Stimulated activated naive CD8-positive, alpha-beta T cell treated with anti-CD3 and anti-CD28 coated beads, Interleukin-15, amount 100 ng/mL, for 72 hours (primary cell): ENCODE measurements around the gene TIMP4.
A peak's percentile ranks its signal among the peaks of the same experiment; 100 is the strongest.

Experiments
- ATAC-seq: fragments of 150-1000 bp; cut with Tn5 transposase; 2 replicates; pipeline ENCODE4 v1.10.0; 2021; ENCODE audit warnings: mild to moderate bottlenecking, moderate library complexity
- DNase-seq, 2 donors: peaks; one replicate each; pipeline ENCODE4 v3.0.0; 2021 to 2022
- H3K27ac Mint-ChIP-seq, 2 donors: one replicate each; pipeline ENCODE4 v1.8.0; 2022; ENCODE audit warnings: mild to moderate bottlenecking in 2 of 2, mixed read lengths in 2 of 2, moderate library complexity in 2 of 2
- H3K27me3 Mint-ChIP-seq: one replicate; pipeline ENCODE4 v1.8.0; 2022; ENCODE audit warnings: mixed read lengths
- H3K4me1 Mint-ChIP-seq: one replicate; pipeline ENCODE4 v1.8.0; 2022; ENCODE audit warnings: mild to moderate bottlenecking, mixed read lengths
- H3K4me3 Mint-ChIP-seq, 2 donors: one replicate each; pipeline ENCODE4 v1.8.0; 2022; ENCODE audit warnings: mild to moderate bottlenecking in 2 of 2, mixed read lengths in 2 of 2, moderate library complexity in 1 of 2
- H3K9me3 Mint-ChIP-seq, 2 donors: one replicate each; pipeline ENCODE4 v1.8.0; 2022; ENCODE audit warnings: mixed read lengths in 2 of 2

The TIMP4 gene

DNA sequence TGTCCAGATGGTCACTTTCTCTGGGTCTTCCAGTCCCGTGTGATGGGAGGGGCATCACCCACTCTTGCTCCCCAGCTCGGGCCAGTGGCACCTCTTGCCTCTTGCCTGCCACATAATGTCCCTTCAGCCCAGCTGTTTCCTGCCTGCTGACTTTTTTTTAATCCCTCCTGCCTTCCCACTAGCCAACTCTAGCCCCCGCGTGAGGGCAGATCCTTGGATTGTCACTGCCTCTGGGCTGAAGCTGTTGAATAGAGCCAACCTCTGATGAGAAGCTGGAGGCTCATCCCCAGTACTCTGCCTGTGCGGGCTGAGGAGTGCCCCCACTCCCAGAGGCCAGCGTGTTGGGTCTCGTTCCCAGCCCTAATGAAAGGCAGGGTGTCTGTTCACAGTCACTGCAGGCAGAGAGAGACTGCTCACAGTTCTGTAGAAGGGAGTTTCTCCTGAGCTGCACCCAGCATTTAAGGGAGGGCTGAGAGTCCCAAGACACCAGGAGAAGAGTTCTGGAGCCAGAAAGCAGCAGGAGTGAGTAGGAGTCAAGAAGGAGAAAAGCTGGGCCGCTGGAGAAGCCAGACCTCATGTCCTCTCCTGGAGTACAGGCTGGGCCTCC, 30.1 kb upstream of the TIMP4 start:
- DNase-seq: no peak
- no peak overlapping the region for H3K27ac Mint-ChIP-seq
- H3K9me3 Mint-ChIP-seq: no peaks in the 10 kb centered on the region
- ATAC-seq: no peak
- no peak overlapping the region for H3K4me3 Mint-ChIP-seq
- peaks cover 28% of the 10 kb centered on the region for H3K27me3 Mint-ChIP-seq
- H3K4me1 Mint-ChIP-seq: peaks cover 70% of the 10 kb centered on the region

DNA sequence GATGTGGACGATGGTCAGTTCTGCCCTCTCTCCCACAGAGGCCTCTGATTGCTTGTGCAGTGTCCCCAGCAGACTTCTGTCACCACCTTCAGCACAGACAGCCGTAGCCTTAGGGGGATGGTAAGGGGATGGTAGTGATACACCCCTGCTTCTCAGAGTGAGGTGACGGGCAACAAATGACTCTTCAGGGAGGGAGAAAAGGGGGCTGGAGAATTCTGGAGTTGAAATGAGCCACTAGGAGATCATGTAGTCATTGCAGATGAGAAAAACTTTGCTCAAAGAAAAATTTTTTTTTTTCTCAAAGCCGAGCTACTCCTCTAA, 29.6 kb upstream of the TIMP4 start:
- Mint-ChIP-seq H3K4me3 (peak overlapping the region in 1 of 2 donors; percentile 75), H3K4me1 (peaks cover 73% of the 10 kb centered on the region), H3K9me3 (no peaks in the 10 kb centered on the region), H3K27ac (peak overlapping the region in 1 of 2 donors; percentile 55), H3K27me3 (peaks cover 28% of the 10 kb centered on the region)
- ATAC-seq: no peak
- no peak for DNase-seq

DNA sequence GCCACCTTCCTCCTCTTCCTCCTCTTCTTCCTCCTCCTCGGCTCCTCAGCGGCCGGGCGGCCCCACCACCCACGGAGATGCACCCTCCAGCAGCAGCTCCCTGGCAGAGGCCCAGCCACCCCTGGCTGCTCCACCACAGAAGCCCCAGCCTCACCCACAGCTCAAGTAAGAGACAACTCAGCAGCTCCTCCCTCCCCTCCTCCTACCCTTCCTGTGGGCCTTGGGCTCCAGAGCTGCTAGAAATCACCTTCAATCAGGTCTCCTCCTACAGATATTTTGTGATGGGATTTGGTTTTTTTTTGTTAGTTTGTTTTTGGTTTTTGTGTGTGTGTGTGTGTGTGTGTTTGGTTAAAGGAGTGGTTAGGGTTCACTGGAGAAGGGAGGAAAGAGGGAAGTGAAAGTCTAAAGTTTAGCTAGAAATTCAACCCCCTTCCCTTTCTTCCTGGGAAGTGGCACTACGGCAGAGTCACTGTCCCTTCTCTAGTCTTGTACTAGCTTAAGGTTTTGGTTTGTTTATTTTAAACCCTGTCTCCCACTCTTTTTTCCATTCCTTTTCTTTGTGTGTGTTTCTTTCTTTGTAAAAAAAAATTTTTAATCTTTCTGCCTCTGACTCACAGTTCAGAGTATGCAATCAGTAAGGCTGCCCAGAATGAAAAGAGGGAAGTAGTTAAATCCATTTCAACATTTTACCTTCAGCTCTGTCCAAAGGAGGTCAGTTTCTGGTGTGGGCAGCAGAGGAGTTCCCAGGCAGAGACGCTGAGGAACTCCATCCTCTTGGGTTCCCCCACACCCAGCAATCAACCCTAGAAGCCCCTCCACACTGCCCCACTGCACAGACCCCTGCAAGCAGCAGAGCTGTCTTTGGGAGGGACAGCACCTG, 29.0 kb upstream of the TIMP4 start:
- H3K4me1 Mint-ChIP-seq: peaks cover 71% of the 10 kb centered on the region
- no peaks in the 10 kb centered on the region for H3K9me3 Mint-ChIP-seq
- peak overlapping the region; percentile 75 to 77 for H3K4me3 Mint-ChIP-seq
- ATAC-seq (peak; percentile 100), DNase-seq (peak; percentile 79 to 87)
- peak overlapping the region; percentile 59 to 85 for H3K27ac Mint-ChIP-seq
- peaks cover 28% of the 10 kb centered on the region for H3K27me3 Mint-ChIP-seq

DNA sequence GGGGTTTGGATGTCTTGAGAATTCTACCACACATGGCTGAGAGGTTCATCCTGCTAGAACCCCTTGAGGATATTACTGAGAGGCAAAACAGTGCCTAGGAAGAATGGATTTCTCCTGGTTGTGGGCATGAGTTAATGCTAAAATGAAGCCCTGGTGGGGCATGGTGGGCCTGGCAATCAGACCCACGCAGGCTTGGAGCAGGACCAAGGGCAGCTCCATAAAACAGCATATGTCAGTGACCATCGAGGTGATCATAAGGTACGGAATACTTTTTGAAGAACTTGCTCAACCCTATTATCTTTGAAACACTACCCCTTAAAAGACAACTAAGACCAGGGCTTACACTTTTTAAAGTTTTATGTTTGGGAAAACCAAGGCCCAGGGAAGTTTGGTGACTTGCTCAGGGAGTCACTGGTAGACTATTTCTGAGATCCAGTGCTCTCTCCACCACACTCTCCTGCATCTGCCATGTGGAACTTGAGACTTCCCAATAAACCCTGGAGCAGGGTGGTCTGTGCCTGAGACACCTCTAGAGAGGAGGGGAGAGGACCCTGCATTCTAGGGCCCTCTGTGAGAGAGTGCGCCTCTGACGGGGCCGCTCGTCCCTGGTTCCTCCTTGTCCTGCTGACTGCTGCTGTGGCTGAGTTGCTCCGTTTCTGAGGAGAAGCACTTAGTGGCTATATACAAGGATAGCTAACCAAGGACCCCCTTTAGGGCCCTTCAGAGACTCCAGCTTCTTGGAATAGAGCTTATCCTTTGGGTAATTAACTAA, 28.0 kb upstream of the TIMP4 start:
- Mint-ChIP-seq H3K27me3 (peaks cover 20% of the 10 kb centered on the region), H3K4me3 (no peak overlapping the region), H3K27ac (no peak overlapping the region), H3K4me1 (peaks cover 71% of the 10 kb centered on the region), H3K9me3 (no peaks in the 10 kb centered on the region)
- ATAC-seq (no peak), DNase-seq (no peak)

DNA sequence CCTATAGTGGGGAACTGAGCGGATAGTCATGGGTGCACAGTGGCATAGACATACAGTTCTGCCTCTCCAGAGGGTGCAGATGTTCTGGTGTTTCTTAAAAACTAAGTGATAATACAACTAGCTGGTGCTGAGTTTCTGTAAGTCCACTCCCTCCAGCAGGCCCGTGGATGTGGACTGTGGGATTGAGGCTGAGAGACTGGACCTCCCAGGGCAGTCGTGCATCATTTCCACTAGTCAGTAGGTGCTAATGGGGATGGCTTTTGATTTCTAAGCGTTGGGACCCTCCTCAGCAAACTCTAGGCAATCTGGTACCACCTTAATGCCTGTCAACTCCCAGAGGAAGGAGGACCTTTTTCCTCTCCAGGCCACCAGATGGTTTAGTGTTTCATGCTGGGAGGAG, 27.3 kb upstream of the TIMP4 start:
- Mint-ChIP-seq H3K27ac (no peak overlapping the region), H3K9me3 (no peaks in the 10 kb centered on the region), H3K4me1 (peaks cover 70% of the 10 kb centered on the region), H3K27me3 (peaks cover 16% of the 10 kb centered on the region), H3K4me3 (no peak overlapping the region)
- DNase-seq (no peak), ATAC-seq (no peak)

DNA sequence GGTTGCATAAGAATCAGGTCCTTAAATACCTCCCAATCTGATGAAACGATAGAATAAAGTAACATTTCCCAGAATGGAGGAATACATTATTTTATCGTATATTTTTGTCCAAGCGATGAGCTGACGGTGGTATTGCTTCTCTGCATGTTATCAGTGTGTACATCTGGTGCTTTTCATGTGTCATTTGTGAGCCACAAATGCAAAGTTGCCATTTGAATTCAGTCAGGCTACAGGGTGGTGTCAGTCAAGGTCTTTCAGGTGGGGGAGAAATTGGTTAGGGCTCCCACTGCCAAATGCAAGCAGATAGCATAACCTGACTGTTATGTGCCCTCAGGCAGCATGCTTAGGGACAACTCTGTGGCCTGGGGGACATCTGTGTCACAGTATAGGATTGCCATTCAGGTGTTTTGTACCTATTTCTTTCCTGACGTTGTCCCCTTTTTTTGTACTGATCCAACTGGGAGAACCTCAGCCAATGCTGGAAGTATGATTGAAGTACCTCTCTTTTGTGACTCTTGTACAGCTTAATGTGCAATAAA, 26.5 kb upstream of the TIMP4 start:
- Mint-ChIP-seq H3K9me3 (no peaks in the 10 kb centered on the region), H3K4me3 (no peak overlapping the region), H3K27ac (no peak overlapping the region), H3K4me1 (peaks cover 67% of the 10 kb centered on the region), H3K27me3 (peaks cover 8% of the 10 kb centered on the region)
- no peak for ATAC-seq
- no peak for DNase-seq

DNA sequence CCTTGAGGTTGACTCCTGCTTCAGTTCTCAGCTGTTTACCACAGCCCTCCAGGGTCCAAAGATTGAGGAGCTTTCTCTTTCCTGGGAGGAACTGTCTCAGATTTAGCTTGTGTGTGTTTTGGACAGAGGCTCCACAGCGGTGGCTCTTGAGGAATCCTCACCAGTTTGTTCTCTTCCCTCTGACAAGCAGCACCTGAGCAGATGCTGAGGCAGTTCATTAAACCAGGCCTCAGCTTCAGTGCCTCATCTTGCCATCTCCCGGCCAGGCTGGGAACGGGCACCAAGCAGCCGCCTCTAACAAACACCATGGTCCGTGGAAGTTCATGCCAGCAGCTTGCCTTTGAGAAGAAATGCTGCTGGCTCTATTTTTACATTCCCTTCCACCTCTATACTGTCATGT, 25.8 kb upstream of the TIMP4 start:
- no peak overlapping the region for H3K27ac Mint-ChIP-seq
- no peaks in the 10 kb centered on the region for H3K9me3 Mint-ChIP-seq
- peaks cover 67% of the 10 kb centered on the region for H3K4me1 Mint-ChIP-seq
- DNase-seq: no peak
- H3K27me3 Mint-ChIP-seq: peaks cover 6% of the 10 kb centered on the region
- no peak overlapping the region for H3K4me3 Mint-ChIP-seq
- no peak for ATAC-seq

DNA sequence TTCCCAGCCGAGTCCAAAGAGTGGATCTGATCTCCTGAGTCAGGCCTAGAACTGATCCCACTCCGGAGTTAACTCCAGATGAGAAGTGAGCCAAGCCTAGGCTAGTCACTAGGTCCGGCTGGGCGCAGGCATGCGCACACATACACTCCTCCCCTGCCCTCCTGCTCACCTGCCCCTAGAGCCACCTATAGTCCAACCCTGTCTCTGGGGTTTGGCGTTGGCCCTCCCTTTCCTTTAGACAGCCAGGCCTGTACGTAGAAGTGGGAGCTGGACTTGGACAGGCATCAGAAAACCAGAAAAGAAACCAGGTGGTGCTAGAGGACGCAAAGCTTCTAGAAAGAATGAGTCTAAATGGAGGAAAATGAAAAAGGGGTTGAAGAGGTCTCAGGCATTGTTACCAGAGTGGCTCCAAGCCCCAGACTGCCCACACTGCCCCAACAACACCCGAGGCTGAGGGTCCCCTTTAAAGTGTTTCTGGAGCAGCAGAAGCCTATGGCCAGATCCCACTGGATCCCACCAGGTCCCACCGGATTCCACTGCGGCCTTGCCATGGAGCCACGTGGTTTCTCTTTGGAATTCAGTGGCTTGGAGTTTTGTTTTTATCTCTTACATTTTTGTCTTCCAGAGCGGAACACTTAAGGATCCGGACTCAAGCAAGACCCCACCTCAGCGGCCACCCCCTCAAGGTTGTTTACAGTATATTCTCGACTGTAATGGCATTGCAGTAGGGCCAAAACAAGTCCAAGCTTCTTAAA, 24.2 kb upstream of the TIMP4 start:
- Mint-ChIP-seq H3K27ac (no peak overlapping the region), H3K27me3 (peaks cover 6% of the 10 kb centered on the region), H3K9me3 (no peaks in the 10 kb centered on the region), H3K4me3 (no peak overlapping the region), H3K4me1 (peaks cover 66% of the 10 kb centered on the region)
- DNase-seq (no peak), ATAC-seq (no peak)

DNA sequence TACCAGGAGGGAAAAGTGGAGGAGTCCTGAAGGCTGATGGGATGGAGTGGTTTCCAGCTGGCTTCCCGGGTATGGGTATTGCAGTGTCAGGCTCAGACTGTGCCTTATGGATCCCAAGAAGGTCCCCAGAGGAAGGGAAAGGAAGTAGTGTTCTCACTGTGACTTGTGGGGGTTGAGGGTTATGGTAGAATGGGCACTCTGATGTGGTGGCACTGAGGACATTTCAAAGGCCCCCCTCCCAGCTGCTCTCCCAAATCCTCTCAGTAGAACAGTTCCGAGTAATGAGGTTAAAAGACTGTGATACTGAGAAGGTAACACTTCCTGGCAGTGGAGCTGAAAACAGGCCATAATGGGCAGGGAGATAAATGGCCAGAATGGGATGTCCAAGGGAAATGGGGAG, 23.1 kb upstream of the TIMP4 start:
- DNase-seq: no peak
- H3K27ac Mint-ChIP-seq: peak overlapping the region in 1 of 2 donors; percentile 85
- no peak for ATAC-seq
- H3K4me3 Mint-ChIP-seq: no peak overlapping the region
- H3K9me3 Mint-ChIP-seq: no peaks in the 10 kb centered on the region
- H3K27me3 Mint-ChIP-seq: peaks cover 6% of the 10 kb centered on the region
- H3K4me1 Mint-ChIP-seq: peaks cover 55% of the 10 kb centered on the region

DNA sequence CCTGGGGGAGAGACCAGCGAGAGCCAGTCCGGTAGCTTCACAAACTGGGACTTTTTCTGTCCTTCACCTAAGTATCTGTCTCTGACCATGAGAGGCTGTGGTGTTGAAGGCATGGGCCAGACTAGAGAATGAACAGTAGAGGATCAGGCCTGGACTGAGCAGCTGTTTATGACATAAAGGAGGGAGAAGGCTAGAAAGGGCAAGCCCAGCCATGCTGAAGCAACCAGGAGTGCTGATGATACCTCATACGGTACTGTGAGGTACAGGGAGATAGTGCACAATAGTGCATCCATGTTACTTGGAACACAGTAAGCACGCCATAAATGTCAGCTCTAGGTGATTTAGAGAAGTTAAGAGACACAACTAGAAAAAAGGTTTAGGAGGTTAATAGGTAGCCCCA, 22.6 kb upstream of the TIMP4 start:
- Mint-ChIP-seq H3K27me3 (peaks cover 6% of the 10 kb centered on the region), H3K9me3 (no peaks in the 10 kb centered on the region), H3K4me3 (no peak overlapping the region), H3K27ac (peak overlapping the region in 1 of 2 donors; percentile 85), H3K4me1 (peaks cover 52% of the 10 kb centered on the region)
- ATAC-seq (no peak), DNase-seq (no peak)

DNA sequence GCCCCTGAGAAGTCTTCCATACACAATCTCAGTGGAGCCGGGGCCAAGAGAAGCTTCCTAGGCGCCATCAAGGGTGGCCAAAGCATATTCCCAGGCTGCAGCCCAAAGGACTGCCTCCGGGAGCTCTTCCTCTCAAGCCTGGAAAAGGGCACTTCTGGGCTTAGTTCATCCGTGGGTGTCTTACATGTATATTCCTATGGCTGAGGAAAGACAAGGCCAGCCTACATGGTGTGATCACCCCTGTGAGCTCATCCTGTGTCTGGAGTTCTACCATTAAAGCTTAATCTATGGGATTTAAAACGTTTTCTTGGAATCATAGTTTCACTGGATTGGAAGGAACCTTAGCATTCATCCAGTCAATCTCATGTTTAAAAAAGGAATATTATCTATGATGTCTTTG, 21.9 kb upstream of the TIMP4 start:
- Mint-ChIP-seq H3K4me1 (peaks cover 52% of the 10 kb centered on the region), H3K27ac (no peak overlapping the region), H3K9me3 (no peaks in the 10 kb centered on the region), H3K4me3 (no peak overlapping the region), H3K27me3 (peaks cover 6% of the 10 kb centered on the region)
- DNase-seq (no peak), ATAC-seq (no peak)

DNA sequence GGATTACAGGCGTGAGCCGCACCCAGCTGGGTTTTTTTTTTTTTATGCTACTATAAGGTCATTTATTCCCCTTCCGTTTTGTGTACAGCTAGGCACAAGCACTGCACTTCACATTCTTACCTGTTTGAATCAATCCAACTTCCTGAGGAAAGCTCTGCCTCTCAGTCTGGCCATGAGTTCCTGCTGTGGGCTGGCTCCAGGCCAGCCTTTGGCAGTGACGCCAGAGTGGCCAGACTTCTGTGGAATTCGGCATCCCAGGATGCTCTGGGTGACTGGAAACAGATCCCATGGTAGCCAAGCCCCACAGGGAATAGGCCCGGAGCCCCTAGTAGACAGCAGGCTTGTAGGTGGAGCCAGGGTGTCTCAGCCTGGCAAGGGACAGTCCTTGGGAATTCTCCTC, 21.5 kb upstream of the TIMP4 start:
- H3K27ac Mint-ChIP-seq: no peak overlapping the region
- H3K27me3 Mint-ChIP-seq: peaks cover 6% of the 10 kb centered on the region
- DNase-seq: no peak
- H3K4me3 Mint-ChIP-seq: no peak overlapping the region
- no peaks in the 10 kb centered on the region for H3K9me3 Mint-ChIP-seq
- H3K4me1 Mint-ChIP-seq: peaks cover 52% of the 10 kb centered on the region
- ATAC-seq: no peak

DNA sequence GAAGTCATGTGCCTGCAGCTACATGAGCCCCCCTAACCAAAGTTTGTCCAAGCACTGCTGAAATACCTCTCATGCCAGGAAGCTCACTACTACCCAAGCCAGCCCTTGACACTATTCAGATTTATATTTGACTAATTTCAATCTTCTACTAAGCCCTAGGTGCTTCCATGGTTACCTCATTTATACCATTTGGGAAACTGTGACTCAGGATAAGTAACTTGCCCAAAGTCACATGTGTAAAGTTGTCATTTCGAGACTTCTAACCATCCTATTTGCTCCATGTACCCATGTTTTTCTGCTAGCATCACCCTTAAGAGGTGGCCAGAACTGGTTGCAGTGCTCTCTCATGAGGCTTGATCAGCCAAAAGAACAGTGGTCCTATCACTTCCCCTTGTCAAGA, 20.7 kb upstream of the TIMP4 start:
- peaks cover 0 to 4% of the 10 kb centered on the region in 2 donors for H3K9me3 Mint-ChIP-seq
- DNase-seq (no peak), ATAC-seq (peak; percentile 59)
- H3K4me1 Mint-ChIP-seq: peaks cover 48% of the 10 kb centered on the region
- no peak overlapping the region for H3K27ac Mint-ChIP-seq
- no peak overlapping the region for H3K4me3 Mint-ChIP-seq
- H3K27me3 Mint-ChIP-seq: peaks cover under 1% of the 10 kb centered on the region

DNA sequence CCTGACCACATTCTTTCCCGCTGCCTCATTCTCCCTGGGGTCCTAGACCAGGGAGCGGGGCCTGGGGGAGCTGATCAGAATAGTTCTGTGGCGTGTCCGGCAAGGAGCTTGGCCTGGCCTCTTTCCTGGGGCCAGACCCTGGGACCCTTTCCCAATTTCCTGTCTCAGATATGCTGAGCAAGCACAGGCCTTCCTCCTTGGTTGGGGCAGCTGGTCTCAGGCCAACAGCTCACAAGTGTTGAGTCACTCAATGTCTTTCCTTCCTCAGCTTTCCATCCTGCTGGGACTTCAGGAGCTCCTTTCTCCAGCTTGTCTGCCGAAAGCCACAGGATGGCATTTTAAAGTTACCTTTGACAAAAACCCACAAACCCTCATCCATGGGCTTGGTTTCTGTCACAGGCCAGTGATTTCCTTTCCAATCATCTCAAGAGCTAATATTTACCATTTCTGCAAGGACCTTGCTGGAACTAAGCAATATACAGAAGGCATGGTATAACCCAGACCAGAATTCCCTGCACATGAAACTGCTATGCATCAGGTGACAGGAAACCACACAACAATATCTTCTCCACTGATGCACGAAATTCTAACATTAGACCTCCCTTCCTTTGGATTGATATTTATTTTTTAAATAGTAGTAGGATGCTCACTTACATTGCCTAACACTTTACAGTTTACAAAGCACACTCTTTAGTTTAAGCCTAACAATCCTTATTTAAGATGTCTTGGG, 19.5 kb upstream of the TIMP4 start:
- ATAC-seq (no peak), DNase-seq (no peak)
- Mint-ChIP-seq H3K9me3 (peaks cover 10 to 11% of the 10 kb centered on the region in 2 donors), H3K4me1 (peaks cover 37% of the 10 kb centered on the region), H3K4me3 (no peak overlapping the region), H3K27me3 (no peaks in the 10 kb centered on the region), H3K27ac (no peak overlapping the region)

DNA sequence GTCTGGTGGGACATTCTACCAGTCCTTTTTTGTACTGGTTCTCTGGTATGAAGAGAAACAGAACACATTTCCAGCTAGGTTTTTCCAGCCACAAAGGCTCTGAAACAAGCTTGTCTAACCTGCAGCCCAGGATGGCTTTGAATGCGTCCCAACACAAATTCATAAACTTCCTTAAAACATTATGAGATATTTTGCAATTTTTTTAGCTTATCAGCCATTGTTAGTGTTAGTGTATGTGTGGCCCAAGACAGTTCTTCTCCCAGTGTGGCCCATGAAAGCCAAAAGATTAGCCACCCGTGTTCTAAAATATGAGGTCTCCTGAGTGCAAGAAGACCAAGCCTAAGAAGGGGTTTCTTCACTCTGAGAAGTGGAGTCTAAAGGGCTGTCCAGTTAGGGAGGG, 18.4 kb upstream of the TIMP4 start:
- no peak overlapping the region for H3K4me3 Mint-ChIP-seq
- no peak for DNase-seq

More for the DNA sequence above, 18.4 kb upstream of the TIMP4 start:
- H3K4me1 Mint-ChIP-seq: peaks cover 28% of the 10 kb centered on the region
- H3K27me3 Mint-ChIP-seq: no peaks in the 10 kb centered on the region
- no peak overlapping the region for H3K27ac Mint-ChIP-seq
- ATAC-seq: no peak
- peaks cover 14 to 17% of the 10 kb centered on the region in 2 donors for H3K9me3 Mint-ChIP-seq
